ENCODE measurements around the gene IFI44L.

Gene IFI44L

GRCh38 chr1:78687315-78687714, 67.1 kb downstream of the IFI44L start:
- no peak for DNase-seq (ENCODE audit: low read depth in 2 of 2, low spot score in 1 of 2)

- no peak for DNase-seq (ENCODE audit: low read depth in 2 of 2, low spot score in 1 of 2)
Measured at GRCh38 chr1:78687914-78688313, 67.7 kb downstream of the IFI44L start.

DNA sequence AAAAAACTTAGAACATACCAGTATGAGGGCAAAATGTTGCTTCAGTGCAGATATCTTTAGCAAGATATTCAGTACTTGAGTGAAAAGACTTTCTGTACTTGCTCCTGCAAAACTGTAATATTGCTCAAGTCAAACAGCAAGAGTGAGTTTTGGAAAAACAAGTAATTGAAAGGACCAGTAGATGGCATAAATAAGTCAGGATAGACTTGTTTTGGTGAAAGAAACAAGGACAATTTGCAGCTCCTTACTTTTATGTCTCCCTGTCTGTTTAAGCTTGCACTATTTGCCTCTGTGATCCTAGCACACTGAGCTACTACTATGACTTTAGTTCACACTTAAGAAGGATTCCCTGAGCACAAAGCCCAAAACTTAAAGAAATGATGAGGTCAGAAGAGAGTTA, 68.4 kb downstream of the IFI44L start:
- no peak for DNase-seq (ENCODE audit: low read depth in 2 of 2, low spot score in 1 of 2)

DNA sequence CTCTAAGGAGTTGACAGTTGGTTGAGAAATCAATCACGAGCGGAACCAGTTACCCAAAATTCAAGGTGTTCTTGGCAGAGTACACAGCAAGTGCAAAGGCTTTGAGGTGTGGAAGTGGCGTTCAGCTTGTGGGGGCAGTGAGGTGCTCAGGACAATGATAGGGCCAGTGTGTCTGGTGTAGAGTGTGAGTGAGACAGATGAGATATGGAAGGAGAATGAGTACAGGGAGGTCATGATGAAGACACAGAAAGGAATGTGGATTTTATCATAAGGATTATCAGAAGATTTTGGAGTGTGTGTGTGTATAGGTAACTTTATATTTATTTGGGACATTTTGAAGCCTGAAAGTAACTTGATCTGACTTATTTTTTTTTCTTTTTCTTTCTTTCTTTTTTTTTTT, 70.3 kb downstream of the IFI44L start:
- no peak for DNase-seq (ENCODE audit: low read depth in 2 of 2, low spot score in 1 of 2)

DNA sequence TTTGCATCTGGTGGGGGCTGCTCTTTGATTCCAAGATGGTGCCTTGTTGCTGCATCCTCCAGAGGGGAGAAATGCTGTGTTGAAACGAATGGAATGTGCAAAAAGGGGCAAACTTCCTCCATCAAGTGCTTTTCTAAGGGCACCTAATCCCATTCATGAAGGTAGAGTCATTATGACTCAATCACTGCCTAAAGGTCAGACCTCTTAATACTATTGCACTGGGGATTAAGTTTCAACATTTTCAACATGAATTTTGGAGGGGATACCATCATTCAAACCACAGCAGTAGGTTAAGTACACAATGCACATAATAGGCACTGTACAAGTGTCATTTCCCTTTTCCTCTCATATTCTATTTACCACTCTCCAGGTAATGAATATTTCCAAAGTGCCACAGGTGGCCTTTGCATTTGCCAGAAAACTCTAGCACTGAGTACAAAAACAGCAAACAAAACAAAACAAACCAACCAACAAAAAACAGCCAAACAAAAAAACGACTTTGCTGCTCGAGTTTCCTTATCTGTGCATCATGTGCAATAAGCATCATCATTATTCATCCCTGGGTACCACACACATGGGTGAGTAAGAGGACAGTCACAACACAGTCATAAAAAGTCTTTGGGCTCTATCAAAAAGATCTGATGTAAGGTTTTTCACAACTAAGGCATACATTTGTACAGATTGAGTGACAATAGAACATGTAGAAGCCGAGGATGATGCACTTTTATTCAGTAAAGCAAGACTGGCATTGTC, 71.9 kb downstream of the IFI44L start:
- no peak for DNase-seq (ENCODE audit: low read depth in 2 of 2, low spot score in 1 of 2)
